H1 (cell line): Measurements from ENCODE around the gene RPS6KA4. TPM values are rescaled to one million over a fixed set of nuclear protein-coding genes. Genes with fewer than 3 reads are reported as not detected.

Experiments
- BCL11A ChIP-seq, 2 experiments: IDR thresholded peaks; one replicate each; pipeline ENCODE4 v1.6.1; 2011; ENCODE audit warnings: low read depth in 2 of 2, low read length in 2 of 2, mild to moderate bottlenecking in 2 of 2
- CHD7 ChIP-seq: fragments of 300-600 bp; sonication (generic); IDR thresholded peaks from 2 replicates; pipeline ENCODE4 v1.7.1; 2012; ENCODE audit warnings: low read length, moderate library complexity, mild to moderate bottlenecking, inconsistent platforms; ENCODE audit not compliant: insufficient replicate concordance
- HDAC6 ChIP-seq: IDR thresholded peaks from one replicate; pipeline ENCODE4 v1.7.1; 2012; ENCODE audit warnings: low read depth, mild to moderate bottlenecking, inconsistent platforms, low read length, moderate library complexity
- JUN ChIP-seq: IDR thresholded peaks from 2 replicates; pipeline ENCODE4 v1.6.1; 2011; ENCODE audit warnings: low read depth, mild to moderate bottlenecking, improper control_type of control experiment, low read length
- KDM4A ChIP-seq: IDR thresholded peaks from one replicate; pipeline ENCODE4 v1.7.1; 2012; ENCODE audit warnings: low read depth, mild to moderate bottlenecking, moderate library complexity, low read length, inconsistent platforms; ENCODE audit not compliant: severe bottlenecking
- MAFK ChIP-seq: IDR thresholded peaks from 2 replicates; pipeline ENCODE4 v1.6.1; 2012; ENCODE audit warnings: low read depth, mild to moderate bottlenecking, improper control_type of control experiment, low read length
- POU5F1 ChIP-seq: IDR thresholded peaks from 2 replicates; pipeline ENCODE4 v1.6.1; 2011; ENCODE audit warnings: low read depth, mild to moderate bottlenecking, low read length, moderate library complexity
- RNF2 ChIP-seq: fragments of 200-900, 300-1000 bp; sonication (generic); IDR thresholded peaks from 2 replicates; pipeline ENCODE4 v1.7.1; 2016; ENCODE audit warnings: borderline replicate concordance, low read depth, mild to moderate bottlenecking, antibody characterized with exemption, low read length; ENCODE audit not compliant: poor library complexity, severe bottlenecking; ENCODE audit errors: missing control alignments
- SP1 ChIP-seq: IDR thresholded peaks from 2 replicates; pipeline ENCODE4 v1.6.1; 2011; ENCODE audit warnings: low read depth, low read length
- SRF ChIP-seq: IDR thresholded peaks from 2 replicates; pipeline ENCODE4 v1.6.1; 2011; ENCODE audit warnings: mild to moderate bottlenecking, low read depth, low read length, moderate library complexity
- YY1 ChIP-seq: IDR thresholded peaks from 2 replicates; pipeline ENCODE4 v1.6.1; 2011; ENCODE audit warnings: low read depth, mild to moderate bottlenecking, low read length
- polyA plus RNA-seq, 7 experiments: library from polyadenylated mRNA; depleted of rRNA in 3 of 7; stranded (reverse) in 5 of 7; unstranded in 2 of 7; fragments of >200 nt in 5 of 7; fragments of 200-250 nt in 2 of 7; gene quantifications; 1 replicate in 5 of 7; 2 replicates in 1 of 7; 4 replicates in 1 of 7; pipeline versions ENCODE4 v1.2.1 to v1.2.3, GENCODE V29; 2011 to 2013; ENCODE audit warnings: missing spikeins in 2 of 7, mixed read lengths in 2 of 7
- total RNA-seq: library from RNA; stranded (reverse); fragmentation: NEBNext Ultra II Directional; extraction: Animal tissue kit (Norgen Biotek cat#: 25700); gene quantifications from 2 replicates; pipeline ENCODE4 v1.2.1, GENCODE V29; 2021

RPS6KA4 gene
- total and polyA plus RNA-seq, 2 of the 8 experiments (the other 6 are each of a cell fraction or from before 2014, with no cell fraction given): 8.2 to 12.6 TPM

GRCh38 chr11:64406221-64406946 is 47.4 kb downstream of the RPS6KA4 start (continued):
- no peak for TF ChIP-seq CHD7
- TF ChIP-seq BCL11A (IDR thresholded peaks at IDR 0.05; ENCODE audit: low read depth in 2 of 2, low read length in 2 of 2): no peak
- no peak for TF ChIP-seq RNF2
- no peak for TF ChIP-seq HDAC6
- no peak for TF ChIP-seq SP1
- no peak for TF ChIP-seq POU5F1
- no peak for TF ChIP-seq JUN
- TF ChIP-seq KDM4A: no peak
- no peak for TF ChIP-seq YY1
- no peak for TF ChIP-seq SRF
- TF ChIP-seq MAFK: no peak
